Breast epithelium (tissue), 3 donors: ENCODE data around the gene INPP4A.

ENCODE experiments used
- CTCF ChIP-seq, 3 donors: fragments of 450-650 bp; IDR thresholded peaks; one replicate each; pipeline ENCODE4 v1.5.1; 2016 to 2017; ENCODE audit warnings: antibody characterized with exemption in 3 of 3, mild to moderate bottlenecking in 3 of 3, moderate library complexity in 3 of 3
- POLR2A ChIP-seq: fragments of 450-650 bp; IDR thresholded peaks from one replicate; pipeline ENCODE4 v1.6.1; 2016; ENCODE audit warnings: antibody characterized with exemption, mild to moderate bottlenecking, moderate library complexity

DNA sequence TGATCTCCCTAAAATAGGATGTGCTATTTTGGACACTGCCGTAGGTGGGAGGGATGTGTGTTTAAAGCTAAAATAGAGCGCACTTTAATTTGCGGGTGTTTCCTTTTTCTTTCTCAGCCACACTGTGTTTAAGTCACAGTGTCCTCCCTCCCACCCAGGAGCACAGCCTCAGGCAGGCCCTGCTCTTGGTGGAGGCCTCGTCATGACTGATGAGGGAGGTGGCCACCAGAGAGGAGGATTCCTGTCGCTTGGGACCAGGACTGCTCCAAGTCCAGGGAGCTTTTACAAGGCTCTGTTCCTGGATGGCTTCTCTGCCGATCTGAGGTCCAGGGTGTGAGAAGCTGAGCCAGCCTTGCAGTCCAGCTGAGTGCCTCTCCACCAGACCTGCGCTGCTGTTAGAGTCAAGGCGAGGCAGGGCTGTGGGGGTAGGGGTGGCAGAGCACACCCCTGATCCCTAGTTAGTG, 33.5 kb downstream of the INPP4A start:
- TF ChIP-seq CTCF (IDR thresholded peaks at IDR 0.05) (no peak), POLR2A (no peak)
